Smooth muscle cell (in vitro differentiated cells): ENCODE data around the gene ZRANB2. TPM values are rescaled to one million over a fixed set of nuclear protein-coding genes. Genes with fewer than 3 reads are reported as not detected.

ENCODE experiments used
- DNase-seq: peaks from one replicate; lab custom pipeline; 2025; ENCODE audit not compliant: unreplicated experiment; lab: John Stamatoyannopoulos, UW
- H2AFZ ChIP-seq: fragments of 200-600 bp; sonication (generic); 2 replicates; pipeline ENCODE4 v1.6.0; 2016; ENCODE audit warnings: antibody characterized with exemption, low read depth, mild to moderate bottlenecking
- H3F3A ChIP-seq: fragments of 200-600 bp; sonication (generic); 2 replicates; pipeline ENCODE4 v1.6.0; 2017; ENCODE audit warnings: antibody characterized with exemption, low read depth
- H3K27ac ChIP-seq: fragments of 200-600 bp; sonication (generic); 2 replicates; pipeline ENCODE4 v1.5.1; 2016; ENCODE audit warnings: low read depth, mild to moderate bottlenecking
- H3K27me3 ChIP-seq: fragments of 200-600 bp; sonication (generic); 2 replicates; pipeline ENCODE4 v1.6.1; 2016; ENCODE audit warnings: low read depth, mild to moderate bottlenecking
- H3K36me3 ChIP-seq: fragments of 200-600 bp; sonication (generic); 2 replicates; pipeline ENCODE4 v1.5.1; 2016; ENCODE audit warnings: low read depth
- H3K4me1 ChIP-seq: fragments of 200-600 bp; sonication (generic); 2 replicates; pipeline ENCODE4 v1.5.1; 2016; ENCODE audit warnings: low read depth
- H3K4me2 ChIP-seq: fragments of 200-600 bp; sonication (generic); 2 replicates; pipeline ENCODE4 v1.6.0; 2016; ENCODE audit warnings: mild to moderate bottlenecking
- H3K4me3 ChIP-seq: fragments of 200-600 bp; sonication (generic); 2 replicates; pipeline ENCODE4 v1.5.1; 2016; ENCODE audit warnings: mild to moderate bottlenecking
- H3K79me2 ChIP-seq: fragments of 200-600 bp; sonication (generic); 2 replicates; pipeline ENCODE4 v1.6.0; 2016; ENCODE audit warnings: low read depth, mild to moderate bottlenecking
- H3K9ac ChIP-seq: fragments of 200-600 bp; sonication (generic); 2 replicates; pipeline ENCODE4 v1.6.0; 2016; ENCODE audit warnings: low read depth
- H3K9me3 ChIP-seq: fragments of 200-600 bp; sonication (generic); replicated peaks from 2 replicates; pipeline ENCODE4 v1.5.1; 2016; ENCODE audit warnings: low read depth
- H4K20me1 ChIP-seq: fragments of 200-600 bp; sonication (generic); 2 replicates; pipeline ENCODE4 v1.6.0; 2016; ENCODE audit warnings: low read depth
- CTCF ChIP-seq: fragments of 200-600 bp; sonication (generic); IDR thresholded peaks from 2 replicates; pipeline ENCODE4 v1.5.1; 2017; ENCODE audit warnings: borderline replicate concordance, mild to moderate bottlenecking, antibody characterized with exemption; ENCODE audit not compliant: insufficient read depth, poor library complexity, severe bottlenecking
- WGBS: methylation state at CpG from one replicate; pipeline ENCODE4 v1.1.7; 2016; ENCODE audit warnings: low lambda C conversion rate; 5-methylcytosine and 5-hydroxymethylcytosine counted together
- polyA plus RNA-seq: library from polyadenylated mRNA; unstranded; fragments of >200 nt; fragmentation: Nextera tagmentation; extraction: Ambion mirVana; gene quantifications from 2 replicates; pipeline ENCODE4 v1.2.1, GENCODE V29; 2016
- total RNA-seq: library from RNA; depleted of rRNA; stranded (reverse); fragments of >200 nt; gene quantifications from 2 replicates; pipeline ENCODE4 v1.2.3, GENCODE V29; 2014

Gene ZRANB2
- total and polyA plus RNA-seq, 2 experiments from 2014 or later: 45.5 to 77.0 TPM

- Histone ChIP-seq H3K36me3 (no peaks in the 10 kb centered on the region), H3K4me3 (peak within 1 kb of the TSS; percentile 47), H2AFZ (peak within 1 kb of the TSS; percentile 73), H3K9ac (no peak within 1 kb of the TSS), H3K27ac (no peak within 1 kb of the TSS), H3K9me3 (no peaks in the 10 kb centered on the region), H3K4me1 (no peaks in the 10 kb centered on the region), H3K79me2 (no peaks in the 10 kb centered on the region), H3K27me3 (peaks cover 38% of the 10 kb centered on the region), H3K4me2 (peak within 1 kb of the TSS; percentile 89), H4K20me1 (no peaks in the 10 kb centered on the region), H3F3A (no peaks in the 10 kb centered on the region)
- no peak for DNase-seq
- no peak for TF ChIP-seq CTCF
- WGBS: 7% methylated on average over 45 of the region's 56 CpGs
Observed at GRCh38 chr1:71047635-71048607, 32.9 kb downstream of the ZRANB2 start, which contains the start of gene PTGER3. TSS of gene PTGER3 (minus strand) at chr1:71047816. CDS start at chr1:71047577, 239 bp downstream.

- DNase-seq: no peak
- H3F3A ChIP-seq: no peaks in the 10 kb centered on the region
- H3K27ac ChIP-seq: no peak overlapping the region
- H3K4me3 ChIP-seq: peak overlapping the region; percentile 47
- H3K79me2 ChIP-seq: no peaks in the 10 kb centered on the region
- no peaks in the 10 kb centered on the region for H3K4me1 ChIP-seq
- no peak for TF ChIP-seq CTCF
- no peaks in the 10 kb centered on the region for H3K9me3 ChIP-seq
- no peak overlapping the region for H3K9ac ChIP-seq
- peak overlapping the region; percentile 73 for H2AFZ ChIP-seq
- peak overlapping the region; percentile 89 for H3K4me2 ChIP-seq
- no peaks in the 10 kb centered on the region for H4K20me1 ChIP-seq
- H3K36me3 ChIP-seq: no peaks in the 10 kb centered on the region
- 34% methylated on average over 73 of the region's 73 CpGs for WGBS
- peaks cover 38% of the 10 kb centered on the region for H3K27me3 ChIP-seq
Observed at GRCh38 chr1:71046891-71047634, 33.8 kb downstream of the ZRANB2 start.

GRCh38 chr1:71045463-71046028 lies 35.3 kb downstream of the ZRANB2 start:
- Histone ChIP-seq H3K4me1 (no peaks in the 10 kb centered on the region), H4K20me1 (no peaks in the 10 kb centered on the region)
- no peak for TF ChIP-seq CTCF

More at GRCh38 chr1:71045463-71046028, 35.3 kb downstream of the ZRANB2 start:
- no peaks in the 10 kb centered on the region for H3F3A ChIP-seq
- no peak for DNase-seq
- H3K4me2 ChIP-seq: no peak overlapping the region
- H3K9ac ChIP-seq: no peak overlapping the region
- no peak overlapping the region for H3K27ac ChIP-seq
- H3K79me2 ChIP-seq: no peaks in the 10 kb centered on the region
- H3K27me3 ChIP-seq: peaks cover 38% of the 10 kb centered on the region
- no peaks in the 10 kb centered on the region for H3K36me3 ChIP-seq
- 88% methylated on average over 16 of the region's 16 CpGs for WGBS
- H3K4me3 ChIP-seq: no peak overlapping the region
- no peak overlapping the region for H2AFZ ChIP-seq
- H3K9me3 ChIP-seq: no peaks in the 10 kb centered on the region
